Esophagus muscularis mucosa (tissue), 2 donors: ENCODE measurements around the gene UBA6.

Experiments used
- POLR2A ChIP-seq: fragments of 450-650 bp; IDR thresholded peaks from one replicate; pipeline ENCODE4 v1.6.1; 2017; ENCODE audit warnings: antibody characterized with exemption, moderate library complexity, mild to moderate bottlenecking, low read depth
- POLR2AphosphoS5 ChIP-seq, 2 donors: sonication (generic); formaldehyde crosslinking; IDR thresholded peaks; one replicate each; pipeline ENCODE4 v1.6.1; 2017; ENCODE audit warnings: antibody characterized with exemption in 2 of 2

DNA sequence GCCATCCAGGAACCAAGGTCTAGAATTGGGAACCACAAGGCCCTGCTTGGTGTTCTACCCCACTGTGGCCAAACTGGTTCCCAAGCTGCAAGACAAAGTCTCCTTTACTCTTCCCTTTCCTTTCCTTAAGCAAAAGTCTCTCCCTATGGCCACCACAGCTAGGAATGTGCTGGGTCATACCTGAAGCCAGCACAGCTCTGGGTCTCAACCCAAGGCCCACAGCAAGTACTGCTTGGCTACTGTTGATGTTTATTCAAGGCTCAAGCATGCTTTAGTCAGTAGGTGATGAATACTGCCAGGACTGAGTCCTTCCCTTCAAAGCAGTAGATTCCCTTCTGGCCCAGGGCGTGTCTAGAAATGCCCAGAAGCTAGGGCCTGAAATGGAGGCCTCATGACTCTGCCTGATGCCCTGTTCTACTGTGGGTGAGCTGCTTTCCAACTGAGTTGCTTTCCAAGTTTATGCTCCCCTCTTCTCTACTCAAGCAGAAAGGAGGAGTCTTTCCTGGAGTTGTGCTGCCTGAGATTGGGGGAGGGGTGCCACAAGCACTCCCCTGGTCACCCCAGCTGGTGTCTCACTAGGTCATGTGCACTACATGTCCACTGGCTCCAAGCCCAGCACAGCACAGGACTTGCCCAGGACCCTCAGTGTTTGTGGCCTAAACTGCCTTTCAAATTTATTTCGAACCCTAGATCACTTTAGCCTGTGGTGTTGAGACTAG is 97.5 kb downstream of the UBA6 start:
- TF ChIP-seq POLR2AphosphoS5 (IDR thresholded peaks at IDR 0.05): no peak
- TF ChIP-seq POLR2A: no peak
